HUDEP-2 (cell line): Measurements from ENCODE around the gene CD274.
"Not testable (repeated sequence)": the region's sequence is repeated elsewhere in the genome, so short reads cannot be mapped to it uniquely, and the experiment has no call there.

Source experiments
- DNase-seq, 76 experiments: peaks; one replicate each; lab custom pipeline; 2025; ENCODE audit not compliant: unreplicated experiment in 76 of 76; lab: John Stamatoyannopoulos, UW

Gene CD274

GRCh38 chr9:5460157-5460556 lies 9.8 kb downstream of the CD274 start:
- no peak for DNase-seq

GRCh38 chr9:5464831-5465330 lies 14.5 kb downstream of the CD274 start:
- not testable (repeated sequence) for DNase-seq

GRCh38 chr9:5466005-5466404 lies 15.7 kb downstream of the CD274 start:
- no peak for DNase-seq

- no peak for DNase-seq
Measured at GRCh38 chr9:5466766-5467165, 16.4 kb downstream of the CD274 start.

GRCh38 chr9:5468850-5469249 lies 18.5 kb downstream of the CD274 start:
- no peak for DNase-seq

- no peak for DNase-seq
Measured at GRCh38 chr9:5470122-5470521, 19.8 kb downstream of the CD274 start.

- no peak for DNase-seq
Measured at GRCh38 chr9:5470816-5471215, 20.5 kb downstream of the CD274 start.

- DNase-seq: not testable (repeated sequence)
Measured at GRCh38 chr9:5475611-5476010, 25.3 kb downstream of the CD274 start.

- peak in 1 of 76 experiments; percentile 6 for DNase-seq
Measured at GRCh38 chr9:5478206-5478605, 27.9 kb downstream of the CD274 start.

- DNase-seq: no peak
Measured at GRCh38 chr9:5479994-5480694, 29.8 kb downstream of the CD274 start.

GRCh38 chr9:5480919-5481318 lies 30.6 kb downstream of the CD274 start:
- DNase-seq: no peak

GRCh38 chr9:5481322-5482040 lies 31.1 kb downstream of the CD274 start:
- DNase-seq: no peak

GRCh38 chr9:5482194-5482593 lies 31.9 kb downstream of the CD274 start:
- no peak for DNase-seq

- peak in 32 of 76 experiments; percentile 3 to 47 (median 26) for DNase-seq
Measured at GRCh38 chr9:5483306-5483705, 33.0 kb downstream of the CD274 start.

- DNase-seq: peak in 16 of 76 experiments; percentile 2 to 52 (median 22)
Measured at GRCh38 chr9:5485378-5486085, 35.2 kb downstream of the CD274 start.

GRCh38 chr9:5486988-5487387 lies 36.6 kb downstream of the CD274 start:
- DNase-seq: peak in 2 of 76 experiments; percentile 2 to 5

- no peak for DNase-seq
Measured at GRCh38 chr9:5488221-5489008, 38.1 kb downstream of the CD274 start.

GRCh38 chr9:5489630-5490490 lies 39.5 kb downstream of the CD274 start:
- no peak for DNase-seq

- DNase-seq: no peak
Measured at GRCh38 chr9:5492965-5493678, 42.8 kb downstream of the CD274 start.
